ENCODE measurements around the gene HOXA3. TPM values are rescaled to one million over a fixed set of nuclear protein-coding genes. Genes with fewer than 3 reads are reported as not detected.

Gene HOXA3
- total and polyA plus RNA-seq, 10 of the 15 experiments (the other 5 are each of a cell fraction or from before 2014, with no cell fraction given) = 0.05 TPM; not detected in 9

- WGBS (ENCODE audit: insufficient coverage, insufficient replicate concordance, low lambda C conversion rate, missing lambda C conversion rate) = 2% methylated on average over 3 of the region's 3 CpGs
- POLR2A ChIA-PET = no interaction called here
- CTCF ChIA-PET = interaction anchor here (0.6 to 0.7 kb wide), 2 partner anchors 80 to 444 kb away, joined by 3 read pairs; no protein-coding TSS in a partner anchor
Measured at GRCh38 chr7:27126596-27127327, 25.6 kb downstream of the HOXA3 start.

More at GRCh38 chr7:27126596-27127327, 25.6 kb downstream of the HOXA3 start:
- Histone ChIP-seq H3K36me3 (ENCODE audit: control insufficient read depth in 2 of 2, insufficient read depth in 2 of 2, low read length in 1 of 2) (no peaks in the 10 kb centered on the region), H3K4me1 (ENCODE audit: control insufficient read depth, insufficient read depth, low read length) (no peaks in the 10 kb centered on the region), H3K27me3 (replicated peaks in 1 of 2; ENCODE audit: control insufficient read depth in 2 of 2, insufficient read depth in 2 of 2, low read length in 1 of 2) (peaks cover 0 to 2% of the 10 kb centered on the region in 2 experiments; a peak in 3 of 4 replicates), H3K4me3 (no peak overlapping the region), H3K79me2 (ENCODE audit: control insufficient read depth, insufficient read depth, low read length) (no peaks in the 10 kb centered on the region), H3K9me3 (replicated peaks; ENCODE audit: control insufficient read depth, insufficient read depth, low read length) (no peaks in the 10 kb centered on the region; the same call in 2 of the 3 replicates), H3K27ac (ENCODE audit: control insufficient read depth, insufficient read depth) (no peak overlapping the region), H3K4me2 (ENCODE audit: control insufficient read depth, insufficient read depth) (no peak overlapping the region), H4K20me1 (ENCODE audit: control insufficient read depth, insufficient read depth) (no peaks in the 10 kb centered on the region), H2AFZ (ENCODE audit: control insufficient read depth, low read depth, low read length) (no peak overlapping the region), H3K9ac (ENCODE audit: control insufficient read depth, insufficient read depth, low read length) (no peak overlapping the region)
- in situ Hi-C loops (cut with MboI) = no loop called here
- ATAC-seq (no peak), FAIRE-seq (no peak), DNase-seq (ENCODE audit: low read depth, low spot score) (no peak)
- ChIA-PET SMC1A (ENCODE audit: uncharacterized antibody, unreplicated experiment) (no interaction called here), RAD21 (ENCODE audit: unreplicated experiment) (no interaction called here)
- TF ChIP-seq IRF5 (IDR thresholded peaks at IDR 0.05; ENCODE audit: borderline replicate concordance) = no peak
- no peak for TF ChIP-seq MTA3 (IDR thresholded peaks at IDR 0.05; ENCODE audit: borderline replicate concordance, low read length)
- TF ChIP-seq BCL11A (IDR thresholded peaks at IDR 0.05; ENCODE audit: low read depth, low read length) = no peak
- no peak for TF ChIP-seq CEBPB (IDR thresholded peaks at IDR 0.05; ENCODE audit: borderline replicate concordance in 1 of 2, low read depth in 2 of 2, low read length in 2 of 2)
- no peak for TF ChIP-seq RELA (IDR thresholded peaks at IDR 0.05; ENCODE audit: borderline replicate concordance, partially characterized antibody)
- no peak for TF ChIP-seq TCF3 (IDR thresholded peaks at IDR 0.05; ENCODE audit: borderline replicate concordance, insufficient read depth, low read depth, low read length)
- TF ChIP-seq POU2F2 (IDR thresholded peaks at IDR 0.05; ENCODE audit: borderline replicate concordance, low read depth, low read length) = no peak
- TF ChIP-seq IKZF2 (IDR thresholded peaks at IDR 0.05) = no peak
- no peak for TF ChIP-seq GATAD2B (conservative IDR thresholded peaks at IDR 0.05; ENCODE audit: low read depth)
- no peak for TF ChIP-seq YY1 (IDR thresholded peaks at IDR 0.05; ENCODE audit: low read depth, low read length)
- TF ChIP-seq NKRF (conservative IDR thresholded peaks at IDR 0.05) = no peak
- no peak for TF ChIP-seq CEBPZ (IDR thresholded peaks at IDR 0.05; ENCODE audit: low read depth, low read length)
- no peak for TF ChIP-seq CBX3 (IDR thresholded peaks at IDR 0.05; ENCODE audit: borderline replicate concordance, low read depth)
- TF ChIP-seq CREM (IDR thresholded peaks at IDR 0.05; ENCODE audit: low read depth) = no peak
- intact Hi-C loops (cut with micrococcal nuclease; ENCODE audit: unreplicated experiment) = no loop called here
- BruUV-seq (replicated peaks) = no TSS peak

Measured in GM12878 (cell line).